RWPE1 (cell line): ENCODE data around the gene NINJ1.
A peak's percentile ranks its signal among the peaks of the same experiment; 100 is the strongest.
"Not testable (repeated sequence)": the region's sequence is repeated elsewhere in the genome, so short reads cannot be mapped to it uniquely, and the experiment has no call there.

Experiments
- CTCF ChIA-PET: fragments of 350-600 bp; sonication (Branson Sonifier 250); formaldehyde crosslinking; extraction: SDS; loops from one replicate; lab custom pipeline; 2021; lab: Yijun Ruan, JAX
- POLR2A ChIA-PET: fragments of 400-600 bp; formaldehyde crosslinking; extraction: SDS; loops from one replicate; lab custom pipeline; 2020; ENCODE audit warnings: antibody characterized with exemption; ENCODE audit not compliant: low non-redundant PET; lab: Yijun Ruan, JAX
- DNase-seq: peaks from one replicate; pipeline ENCODE4 v3.0.0; 2012; ENCODE audit warnings: low spot score
- H3K27ac ChIP-seq: fragments of 450-650 bp; 2 replicates; pipeline ENCODE4 v1.5.1; 2017
- CTCF ChIP-seq: fragments of 450-650 bp; conservative IDR thresholded peaks from 2 replicates; pipeline ENCODE4 v1.5.1; 2017; ENCODE audit warnings: low read depth, mild to moderate bottlenecking

Gene NINJ1

GRCh38 chr9:93111001-93111370 is 23.1 kb downstream of the NINJ1 start:
- DNase-seq = no peak
- TF ChIP-seq CTCF = no peak
- CTCF ChIA-PET = interaction anchor here (0.6 to 1.0 kb wide), 4 partner anchors 9 to 194 kb away, joined by 3 read pairs; no protein-coding TSS in a partner anchor
- POLR2A ChIA-PET = no interaction called here
- peak overlapping the region; percentile 68 for H3K27ac ChIP-seq

GRCh38 chr9:93110311-93110855 is 23.7 kb downstream of the NINJ1 start:
- TF ChIP-seq CTCF = no peak
- peak overlapping the region; percentile 68 for H3K27ac ChIP-seq
- no peak for DNase-seq
- POLR2A ChIA-PET = no interaction called here
- CTCF ChIA-PET = interaction anchor here (0.6 to 2.3 kb wide), 9 partner anchors 9 to 197 kb away, joined by 3 to 21 read pairs (median 3); partner anchors contain the start of gene NINJ1

GRCh38 chr9:93108291-93109041 is 25.6 kb downstream of the NINJ1 start:
- H3K27ac ChIP-seq = peak overlapping the region; percentile 68
- TF ChIP-seq CTCF = no peak
- no peak for DNase-seq
- ChIA-PET CTCF (interaction anchor here (0.5 to 2.3 kb wide), 28 partner anchors 10 to 670 kb away, joined by 3 to 22 read pairs (median 4); partner anchors contain the start of gene NINJ1), POLR2A (interaction anchor here (0.9 kb wide), 1 partner anchor 197 kb away, joined by 3 read pairs; no protein-coding TSS in a partner anchor)

- TF ChIP-seq CTCF = no peak
- ChIA-PET POLR2A (no interaction called here), CTCF (interaction anchor here (0.6 to 1.4 kb wide), 3 partner anchors 15 to 104 kb away, joined by 3 to 4 read pairs (median 4); no protein-coding TSS in a partner anchor)
- H3K27ac ChIP-seq = peak overlapping the region; percentile 68
- no peak for DNase-seq
Measured at GRCh38 chr9:93107825-93108161, 26.3 kb downstream of the NINJ1 start.

GRCh38 chr9:93107151-93107824 is 26.8 kb downstream of the NINJ1 start:
- CTCF ChIA-PET = interaction anchor here (0.6 to 1.4 kb wide), 5 partner anchors 15 to 314 kb away, joined by 3 to 13 read pairs (median 4); no protein-coding TSS in a partner anchor
- DNase-seq = no peak
- POLR2A ChIA-PET = interaction anchor here (0.5 kb wide), 1 partner anchor 1980 kb away, joined by 4 read pairs; no protein-coding TSS in a partner anchor
- no peak for TF ChIP-seq CTCF
- peak overlapping the region; percentile 68; the same call in 1 of the 2 replicates for H3K27ac ChIP-seq

- ChIA-PET CTCF (interaction anchor here (0.7 to 1.4 kb wide), 2 partner anchors 14 to 22 kb away, joined by 3 to 5 read pairs; no protein-coding TSS in a partner anchor), POLR2A (interaction anchor here (0.6 kb wide), 1 partner anchor 9 kb away, joined by 7 read pairs; no protein-coding TSS in a partner anchor)
- no peak for TF ChIP-seq CTCF
- no peak for DNase-seq
- no peak overlapping the region for H3K27ac ChIP-seq
Measured at GRCh38 chr9:93105620-93106019, 28.4 kb downstream of the NINJ1 start.

- H3K27ac ChIP-seq, POLR2A ChIA-PET, DNase-seq: not testable (repeated sequence)
- CTCF ChIA-PET = interaction anchor here (0.6 to 0.7 kb wide), 2 partner anchors 98 to 362 kb away, joined by 4 to 8 read pairs; no protein-coding TSS in a partner anchor
Measured at GRCh38 chr9:93101086-93101485, 33.0 kb downstream of the NINJ1 start.
